HepG2 (cell line): ENCODE results near the gene AGFG1. TPM values are rescaled to one million over a fixed set of nuclear protein-coding genes. Genes with fewer than 3 reads are reported as not detected.
A peak's percentile ranks its signal among the peaks of the same experiment; 100 is the strongest.

Source experiments
- ADNP ChIP-seq: sonication (generic); formaldehyde crosslinking; IDR thresholded peaks from 2 replicates; pipeline ENCODE4 v1.4.0; 2020; ENCODE audit warnings: missing genetic modification reagents
- EHMT2 ChIP-seq: fragments of 200-600 bp; sonication (generic); IDR thresholded peaks from 2 replicates; pipeline ENCODE4 v1.7.0; 2017; ENCODE audit warnings: antibody characterized with exemption, low read depth, low read length, borderline replicate concordance
- FOXA3 ChIP-seq: IDR thresholded peaks from 2 replicates; pipeline ENCODE4 v1.6.1; 2016; ENCODE audit warnings: missing genetic modification reagents, missing compliant biosample characterization
- KAT8 ChIP-seq: IDR thresholded peaks from 2 replicates; pipeline ENCODE4 v1.6.1; 2016; ENCODE audit warnings: missing genetic modification reagents, missing compliant biosample characterization
- MATR3 ChIP-seq: sonication (generic); formaldehyde crosslinking; IDR thresholded peaks from 2 replicates; pipeline ENCODE4 v1.4.0; 2020; ENCODE audit warnings: missing genetic modification reagents
- NFYC ChIP-seq: IDR thresholded peaks from 2 replicates; pipeline ENCODE4 v1.6.1; 2016; ENCODE audit warnings: missing genetic modification reagents, missing compliant biosample characterization
- RFX3 ChIP-seq: IDR thresholded peaks from 2 replicates; pipeline ENCODE4 v1.6.1; 2016; ENCODE audit warnings: missing biosample characterization, missing genetic modification reagents
- TBP ChIP-seq: sonication (generic); formaldehyde crosslinking; IDR thresholded peaks from 2 replicates; pipeline ENCODE4 v1.5.0; 2020; ENCODE audit warnings: missing genetic modification reagents
- THAP11 ChIP-seq: IDR thresholded peaks from 2 replicates; pipeline ENCODE4 v1.6.1; 2016; ENCODE audit warnings: missing biosample characterization, missing genetic modification reagents
- THYN1 ChIP-seq: sonication (generic); formaldehyde crosslinking; IDR thresholded peaks from 2 replicates; pipeline ENCODE4 v1.8.1; 2023; ENCODE audit warnings: low read depth, mild to moderate bottlenecking, moderate library complexity, missing genetic modification reagents, borderline replicate concordance
- ZBTB20 ChIP-seq: sonication (generic); formaldehyde crosslinking; IDR thresholded peaks from 2 replicates; pipeline ENCODE4 v1.8.1; 2023; ENCODE audit warnings: missing genetic modification reagents, low read depth, mild to moderate bottlenecking, borderline replicate concordance
- ZFP36 ChIP-seq: fragments of 150-350 bp; IDR thresholded peaks from 2 replicates; pipeline ENCODE4 v1.6.1; 2018; ENCODE audit warnings: borderline replicate concordance, low read length, low read depth; ENCODE audit not compliant: partially characterized antibody
- ZNF124 ChIP-seq: sonication (generic); formaldehyde crosslinking; IDR thresholded peaks from 2 replicates; pipeline ENCODE4 v1.4.0; 2020; ENCODE audit warnings: missing genetic modification reagents
- ZNF136 ChIP-seq: sonication (generic); formaldehyde crosslinking; IDR thresholded peaks from 2 replicates; pipeline ENCODE4 v1.8.1; 2022; ENCODE audit warnings: low read depth, mild to moderate bottlenecking, moderate library complexity, missing genetic modification reagents
- ZNF234 ChIP-seq: sonication (generic); formaldehyde crosslinking; conservative IDR thresholded peaks from 2 replicates; pipeline ENCODE4 v1.5.1; 2020; ENCODE audit warnings: mild to moderate bottlenecking, missing genetic modification reagents
- ZNF333 ChIP-seq: sonication (generic); formaldehyde crosslinking; IDR thresholded peaks from 2 replicates; pipeline ENCODE4 v1.4.0; 2020; ENCODE audit warnings: mild to moderate bottlenecking, missing genetic modification reagents, borderline replicate concordance
- ZNF446 ChIP-seq: sonication (generic); formaldehyde crosslinking; IDR thresholded peaks from 2 replicates; pipeline ENCODE4 v1.5.0; 2020; ENCODE audit warnings: mild to moderate bottlenecking, missing genetic modification reagents
- ZNF562 ChIP-seq: sonication (generic); formaldehyde crosslinking; IDR thresholded peaks from 2 replicates; pipeline ENCODE4 v1.8.0; 2022; ENCODE audit warnings: missing genetic modification reagents, borderline replicate concordance
- ZNF660 ChIP-seq: sonication (generic); formaldehyde crosslinking; IDR thresholded peaks from 2 replicates; pipeline ENCODE4 v1.5.1; 2020; ENCODE audit warnings: mild to moderate bottlenecking, low read depth, missing genetic modification reagents, borderline replicate concordance
- ZSCAN31 ChIP-seq: sonication (generic); formaldehyde crosslinking; IDR thresholded peaks from 2 replicates; pipeline ENCODE4 v1.5.0; 2020; ENCODE audit warnings: low read depth, mild to moderate bottlenecking, missing genetic modification reagents
- polyA plus RNA-seq, 8 experiments: library from polyadenylated mRNA; depleted of rRNA in 3 of 8; stranded (reverse) in 7 of 8; unstranded in 1 of 8; fragments of >200 nt; fragmentation: Illumina TruSeq in 4 of 8; extraction: Trizol in 4 of 8; gene quantifications; 2 replicates each; pipeline versions ENCODE4 v1.2.1 to v1.2.3, GENCODE V29; 2011 to 2016; ENCODE audit warnings: low read depth in 4 of 8, missing spikeins in 1 of 8, mixed read lengths in 1 of 8; ENCODE audit not compliant: insufficient read depth in 1 of 8
- total RNA-seq, 5 experiments: library from RNA; depleted of rRNA; stranded (reverse); fragments of >200 nt; fragmentation: Illumina TruSeq; extraction: Trizol; gene quantifications; 2 replicates each; pipeline ENCODE4 v1.2.3, GENCODE V29; 2016; ENCODE audit warnings: low read depth in 1 of 5
- TF ChIP-seq, protein P1 (sequence below), 2 experiments: sonication (generic) in 1 of 2; formaldehyde crosslinking in 1 of 2; IDR thresholded peaks; 2 replicates each; pipeline versions ENCODE4 v1.4.0 to v1.6.1; 2016 to 2020; ENCODE audit warnings: borderline replicate concordance in 1 of 2, low read depth in 1 of 2, mild to moderate bottlenecking in 1 of 2, missing genetic modification reagents in 1 of 2
- TF ChIP-seq, protein P2 (sequence below): sonication (generic); formaldehyde crosslinking; conservative IDR thresholded peaks from 2 replicates; pipeline ENCODE4 v1.8.1; 2023; ENCODE audit warnings: missing genetic modification reagents
- TF ChIP-seq, protein P3 (sequence below): sonication (generic); formaldehyde crosslinking; IDR thresholded peaks from 2 replicates; pipeline ENCODE4 v1.5.1; 2020; ENCODE audit warnings: mild to moderate bottlenecking, missing genetic modification reagents, moderate library complexity

Gene AGFG1
- total and polyA plus RNA-seq, 2 of the 13 experiments (the other 11 are each of a cell fraction or from before 2014, with no cell fraction given), result 145 to 168 TPM

DNA sequence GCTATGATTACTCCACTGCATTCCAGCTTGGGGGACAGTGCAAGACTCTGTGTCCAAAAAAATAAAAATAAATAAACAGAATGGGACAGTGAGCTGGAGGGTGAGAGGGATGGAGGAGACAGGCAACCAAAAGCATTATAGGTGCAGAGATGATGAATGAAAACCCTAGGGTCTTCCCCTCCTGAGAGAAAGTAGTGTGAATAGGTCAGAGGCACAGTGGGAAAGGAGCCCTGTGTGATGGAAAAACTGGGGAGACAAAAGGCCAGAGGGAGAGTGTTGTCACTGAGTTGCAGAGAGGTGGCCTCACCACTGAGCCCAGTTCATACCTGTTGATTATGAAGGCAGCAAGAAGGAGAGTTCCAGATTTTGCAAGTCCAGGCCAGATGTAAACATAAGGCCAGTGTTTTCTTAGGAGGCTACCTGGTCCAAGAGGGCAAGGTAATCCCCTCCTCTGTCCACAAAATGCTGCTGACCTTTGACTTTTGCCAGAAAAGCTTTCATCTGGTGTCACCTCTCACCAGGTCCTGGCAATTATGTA lies 17.6 kb upstream of the AGFG1 start (continued):
- TF ChIP-seq, protein P1, sequence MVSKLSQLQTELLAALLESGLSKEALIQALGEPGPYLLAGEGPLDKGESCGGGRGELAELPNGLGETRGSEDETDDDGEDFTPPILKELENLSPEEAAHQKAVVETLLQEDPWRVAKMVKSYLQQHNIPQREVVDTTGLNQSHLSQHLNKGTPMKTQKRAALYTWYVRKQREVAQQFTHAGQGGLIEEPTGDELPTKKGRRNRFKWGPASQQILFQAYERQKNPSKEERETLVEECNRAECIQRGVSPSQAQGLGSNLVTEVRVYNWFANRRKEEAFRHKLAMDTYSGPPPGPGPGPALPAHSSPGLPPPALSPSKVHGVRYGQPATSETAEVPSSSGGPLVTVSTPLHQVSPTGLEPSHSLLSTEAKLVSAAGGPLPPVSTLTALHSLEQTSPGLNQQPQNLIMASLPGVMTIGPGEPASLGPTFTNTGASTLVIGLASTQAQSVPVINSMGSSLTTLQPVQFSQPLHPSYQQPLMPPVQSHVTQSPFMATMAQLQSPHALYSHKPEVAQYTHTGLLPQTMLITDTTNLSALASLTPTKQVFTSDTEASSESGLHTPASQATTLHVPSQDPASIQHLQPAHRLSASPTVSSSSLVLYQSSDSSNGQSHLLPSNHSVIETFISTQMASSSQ (IDR thresholded peaks at IDR 0.05; ENCODE audit: low read depth), result peak; percentile 57; the same call in 1 of the 2 replicates
- TF ChIP-seq, protein P1 (CRISPR knock-in tag; IDR thresholded peaks at IDR 0.05; ENCODE audit: borderline replicate concordance), result peak; percentile 40; the same call in 1 of the 2 replicates
- TF ChIP-seq RFX3 (CRISPR knock-in tag), result 0 out of 2 replicates have a peak, but pooled peaks have one; percentile 23
- no peak for TF ChIP-seq NFYC
- TF ChIP-seq ZNF124 (CRISPR knock-in tag), result peak; percentile 83
- TF ChIP-seq, protein P2, sequence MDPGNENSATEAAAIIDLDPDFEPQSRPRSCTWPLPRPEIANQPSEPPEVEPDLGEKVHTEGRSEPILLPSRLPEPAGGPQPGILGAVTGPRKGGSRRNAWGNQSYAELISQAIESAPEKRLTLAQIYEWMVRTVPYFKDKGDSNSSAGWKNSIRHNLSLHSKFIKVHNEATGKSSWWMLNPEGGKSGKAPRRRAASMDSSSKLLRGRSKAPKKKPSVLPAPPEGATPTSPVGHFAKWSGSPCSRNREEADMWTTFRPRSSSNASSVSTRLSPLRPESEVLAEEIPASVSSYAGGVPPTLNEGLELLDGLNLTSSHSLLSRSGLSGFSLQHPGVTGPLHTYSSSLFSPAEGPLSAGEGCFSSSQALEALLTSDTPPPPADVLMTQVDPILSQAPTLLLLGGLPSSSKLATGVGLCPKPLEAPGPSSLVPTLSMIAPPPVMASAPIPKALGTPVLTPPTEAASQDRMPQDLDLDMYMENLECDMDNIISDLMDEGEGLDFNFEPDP (CRISPR knock-in tag), result no peak
- no peak for TF ChIP-seq ZNF136 (CRISPR knock-in tag)
- TF ChIP-seq, protein P3, sequence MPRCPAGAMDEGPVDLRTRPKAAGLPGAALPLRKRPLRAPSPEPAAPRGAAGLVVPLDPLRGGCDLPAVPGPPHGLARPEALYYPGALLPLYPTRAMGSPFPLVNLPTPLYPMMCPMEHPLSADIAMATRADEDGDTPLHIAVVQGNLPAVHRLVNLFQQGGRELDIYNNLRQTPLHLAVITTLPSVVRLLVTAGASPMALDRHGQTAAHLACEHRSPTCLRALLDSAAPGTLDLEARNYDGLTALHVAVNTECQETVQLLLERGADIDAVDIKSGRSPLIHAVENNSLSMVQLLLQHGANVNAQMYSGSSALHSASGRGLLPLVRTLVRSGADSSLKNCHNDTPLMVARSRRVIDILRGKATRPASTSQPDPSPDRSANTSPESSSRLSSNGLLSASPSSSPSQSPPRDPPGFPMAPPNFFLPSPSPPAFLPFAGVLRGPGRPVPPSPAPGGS (CRISPR knock-in tag), result no peak
- peak; percentile 90 for TF ChIP-seq FOXA3 (CRISPR knock-in tag)
- TF ChIP-seq THAP11 (CRISPR knock-in tag), result peak; percentile 58; the same call in 1 of the 2 replicates
- no peak for TF ChIP-seq ZNF446 (CRISPR knock-in tag)
- no peak for TF ChIP-seq ZFP36
- no peak for TF ChIP-seq MATR3 (CRISPR knock-in tag)
- TF ChIP-seq ZNF234, result no peak
- no peak for TF ChIP-seq ZNF333 (CRISPR knock-in tag)
- no peak for TF ChIP-seq THYN1 (CRISPR knock-in tag)
- no peak for TF ChIP-seq TBP (CRISPR knock-in tag)
- no peak; the same call in 1 of the 2 replicates for TF ChIP-seq ADNP (CRISPR knock-in tag)
- no peak for TF ChIP-seq ZBTB20 (CRISPR knock-in tag)
- TF ChIP-seq KAT8, result peak; percentile 50; the same call in 1 of the 2 replicates
- no peak for TF ChIP-seq EHMT2
- no peak for TF ChIP-seq ZNF562 (CRISPR knock-in tag)
- no peak for TF ChIP-seq ZSCAN31 (CRISPR knock-in tag)
- no peak for TF ChIP-seq ZNF660 (CRISPR knock-in tag)
